DMS153 treated with DMSO at 0.1 percent for 48 hours (cell line): ENCODE measurements around the gene CTNNA2.
A peak's percentile ranks its signal among the peaks of the same experiment; 100 is the strongest.

Source experiments
- DNase-seq: peaks from one replicate; lab custom pipeline; 2025; ENCODE audit not compliant: unreplicated experiment; lab: John Stamatoyannopoulos, UW

The CTNNA2 gene

GRCh38 chr2:79512442-79513401 is at the start of gene CTNNA2:
CTNNA2 (plus strand) TSS chr2:79513051.
- DNase-seq = peak; percentile 78

GRCh38 chr2:79487399-79487798 is 25.5 kb upstream of the CTNNA2 start:
- no peak for DNase-seq

- DNase-seq = no peak
Measured at GRCh38 chr2:79511320-79511951, 1.4 kb upstream of the CTNNA2 start.

- no peak for DNase-seq
Measured at GRCh38 chr2:79513711-79514110, 860 bp downstream of the CTNNA2 start.

- no peak for DNase-seq
Measured at GRCh38 chr2:79529636-79530035, 16.8 kb downstream of the CTNNA2 start.

- DNase-seq = no peak
Measured at GRCh38 chr2:79530443-79530842, 17.6 kb downstream of the CTNNA2 start.

GRCh38 chr2:79547568-79547967 is 34.7 kb downstream of the CTNNA2 start:
- no peak for DNase-seq

GRCh38 chr2:79552653-79553052 is 39.8 kb downstream of the CTNNA2 start:
- no peak for DNase-seq

- no peak for DNase-seq
Measured at GRCh38 chr2:79554899-79555298, 42.0 kb downstream of the CTNNA2 start.

GRCh38 chr2:79564065-79564464 is 51.2 kb downstream of the CTNNA2 start:
- no peak for DNase-seq

- DNase-seq = no peak
Measured at GRCh38 chr2:79569048-79569447, 56.2 kb downstream of the CTNNA2 start.

- no peak for DNase-seq
Measured at GRCh38 chr2:79573895-79574674, 61.2 kb downstream of the CTNNA2 start.

GRCh38 chr2:79576451-79576850 is 63.6 kb downstream of the CTNNA2 start:
- no peak for DNase-seq

GRCh38 chr2:79578952-79579351 is 66.1 kb downstream of the CTNNA2 start:
- DNase-seq = no peak

GRCh38 chr2:79580175-79580574 is 67.3 kb downstream of the CTNNA2 start:
- no peak for DNase-seq

GRCh38 chr2:79585701-79586433 is 73.0 kb downstream of the CTNNA2 start:
- no peak for DNase-seq

GRCh38 chr2:79591281-79591680 is 78.4 kb downstream of the CTNNA2 start:
- DNase-seq = no peak

GRCh38 chr2:79593237-79593867 is 80.5 kb downstream of the CTNNA2 start:
- no peak for DNase-seq

GRCh38 chr2:79596403-79596802 is 83.6 kb downstream of the CTNNA2 start:
- DNase-seq = no peak

- no peak for DNase-seq
Measured at GRCh38 chr2:79604748-79605147, 91.9 kb downstream of the CTNNA2 start.
